NCI-H510A treated with DMSO at 0.1 percent for 48 hours (cell line): ENCODE measurements around the gene GEMIN7.

Source experiments
- DNase-seq: peaks from one replicate; lab custom pipeline; 2025; lab: John Stamatoyannopoulos, UW

GEMIN7 gene

GRCh38 chr19:45128806-45129205 lies 49.7 kb downstream of the GEMIN7 start:
- no peak for DNase-seq

GRCh38 chr19:45130236-45130635 lies 51.2 kb downstream of the GEMIN7 start:
- no peak for DNase-seq

- DNase-seq = peak; percentile 96
Observed at GRCh38 chr19:45130888-45131615, 52.0 kb downstream of the GEMIN7 start.

GRCh38 chr19:45133661-45134060 lies 54.6 kb downstream of the GEMIN7 start:
- DNase-seq = no peak

GRCh38 chr19:45135176-45135885 lies 56.3 kb downstream of the GEMIN7 start:
- no peak for DNase-seq

- no peak for DNase-seq
Observed at GRCh38 chr19:45136507-45137178, 57.6 kb downstream of the GEMIN7 start.

GRCh38 chr19:45137179-45137761 lies 58.2 kb downstream of the GEMIN7 start:
- no peak for DNase-seq

- DNase-seq = no peak
Observed at GRCh38 chr19:45138303-45138751, 59.3 kb downstream of the GEMIN7 start.

GRCh38 chr19:45139286-45140143 lies 60.5 kb downstream of the GEMIN7 start:
- DNase-seq = no peak

- DNase-seq = no peak
Observed at GRCh38 chr19:45140144-45140503, 61.1 kb downstream of the GEMIN7 start.

GRCh38 chr19:45140533-45140932 lies 61.5 kb downstream of the GEMIN7 start:
- DNase-seq = no peak
